Measurements from ENCODE around the gene GAK. TPM values are rescaled to one million over a fixed set of nuclear protein-coding genes. Genes with fewer than 3 reads are reported as not detected.

GAK gene
- total RNA-seq, 4 donors from 2014 or later: 34.9 to 48.3 (median 44.5) TPM

GRCh38 chr4:926538-926937, 5.6 kb downstream of the GAK start:
- intact Hi-C loops (cut with DNase I; ENCODE audit: low total_unique reads): no loop called here
- Histone ChIP-seq H3K27ac (no peak overlapping the region), H3K36me3 (no peaks in the 10 kb centered on the region), H3K4me1 (peaks cover 24 to 27% of the 10 kb centered on the region in 2 donors), H3K9me3 (no peaks in the 10 kb centered on the region), H3K27me3 (no peaks in the 10 kb centered on the region), H3K4me3 (no peak overlapping the region)
- no peak for DNase-seq
- no peak for ATAC-seq
- TF ChIP-seq, protein P1, sequence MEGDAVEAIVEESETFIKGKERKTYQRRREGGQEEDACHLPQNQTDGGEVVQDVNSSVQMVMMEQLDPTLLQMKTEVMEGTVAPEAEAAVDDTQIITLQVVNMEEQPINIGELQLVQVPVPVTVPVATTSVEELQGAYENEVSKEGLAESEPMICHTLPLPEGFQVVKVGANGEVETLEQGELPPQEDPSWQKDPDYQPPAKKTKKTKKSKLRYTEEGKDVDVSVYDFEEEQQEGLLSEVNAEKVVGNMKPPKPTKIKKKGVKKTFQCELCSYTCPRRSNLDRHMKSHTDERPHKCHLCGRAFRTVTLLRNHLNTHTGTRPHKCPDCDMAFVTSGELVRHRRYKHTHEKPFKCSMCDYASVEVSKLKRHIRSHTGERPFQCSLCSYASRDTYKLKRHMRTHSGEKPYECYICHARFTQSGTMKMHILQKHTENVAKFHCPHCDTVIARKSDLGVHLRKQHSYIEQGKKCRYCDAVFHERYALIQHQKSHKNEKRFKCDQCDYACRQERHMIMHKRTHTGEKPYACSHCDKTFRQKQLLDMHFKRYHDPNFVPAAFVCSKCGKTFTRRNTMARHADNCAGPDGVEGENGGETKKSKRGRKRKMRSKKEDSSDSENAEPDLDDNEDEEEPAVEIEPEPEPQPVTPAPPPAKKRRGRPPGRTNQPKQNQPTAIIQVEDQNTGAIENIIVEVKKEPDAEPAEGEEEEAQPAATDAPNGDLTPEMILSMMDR (IDR thresholded peaks at IDR 0.05 in 4 of 5, conservative IDR thresholded peaks at IDR 0.05 in 1 of 5): peak in 1 of 5 experiments; percentile 18
- no peak for TF ChIP-seq POLR2A (IDR thresholded peaks at IDR 0.05)
- in situ Hi-C loops (cut with MboI; ENCODE audit: low sequenced_read_pairs in 4 of 4): no loop called here

GRCh38 chr4:925771-926500, 6.2 kb downstream of the GAK start:
- Histone ChIP-seq H3K36me3 (no peaks in the 10 kb centered on the region), H3K4me3 (no peak overlapping the region), H3K4me1 (peaks cover 21% of the 10 kb centered on the region in 2 donors), H3K9me3 (no peaks in the 10 kb centered on the region), H3K27ac (no peak overlapping the region), H3K27me3 (no peaks in the 10 kb centered on the region)
- intact Hi-C loops (cut with DNase I; ENCODE audit: low total_unique reads): no loop called here
- DNase-seq (no peak), ATAC-seq (no peak)
- in situ Hi-C loops (cut with MboI; ENCODE audit: low sequenced_read_pairs in 4 of 4): no loop called here
- no peak for TF ChIP-seq POLR2A (IDR thresholded peaks at IDR 0.05)
- TF ChIP-seq, protein P1 (IDR thresholded peaks at IDR 0.05 in 4 of 5, conservative IDR thresholded peaks at IDR 0.05 in 1 of 5): no peak

DNA sequence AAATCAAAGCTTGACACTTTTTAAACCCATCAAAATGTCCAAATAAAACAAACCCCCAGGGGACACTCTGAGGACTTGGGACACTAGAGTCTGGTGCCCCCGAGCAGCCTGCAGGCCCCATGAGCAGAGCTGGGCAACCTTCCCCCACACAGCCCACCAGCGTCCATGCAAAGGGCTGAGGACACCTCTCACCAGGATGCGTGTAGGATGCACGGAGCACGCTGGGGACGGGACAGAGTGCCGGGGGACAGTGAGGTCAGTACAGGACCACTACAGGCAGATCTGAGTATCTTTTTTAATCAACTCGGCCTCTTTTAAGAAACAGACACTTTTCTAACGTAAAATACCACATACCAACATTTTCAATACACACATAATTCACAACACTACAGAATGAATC, 6.9 kb downstream of the GAK start:
- H3K27me3 ChIP-seq: no peaks in the 10 kb centered on the region
- no peaks in the 10 kb centered on the region for H3K36me3 ChIP-seq
- intact Hi-C loops (cut with DNase I; ENCODE audit: low total_unique reads) (no loop called here), in situ Hi-C loops (cut with MboI; ENCODE audit: low sequenced_read_pairs in 4 of 4) (no loop called here)
- no peak overlapping the region for H3K4me3 ChIP-seq
- ATAC-seq: no peak
- H3K9me3 ChIP-seq: no peaks in the 10 kb centered on the region
- H3K4me1 ChIP-seq: peaks cover 13% of the 10 kb centered on the region in 2 donors
- DNase-seq: no peak
- TF ChIP-seq POLR2A (IDR thresholded peaks at IDR 0.05): no peak
- TF ChIP-seq, protein P1 (IDR thresholded peaks at IDR 0.05 in 4 of 5, conservative IDR thresholded peaks at IDR 0.05 in 1 of 5): no peak
- no peak overlapping the region for H3K27ac ChIP-seq

DNA sequence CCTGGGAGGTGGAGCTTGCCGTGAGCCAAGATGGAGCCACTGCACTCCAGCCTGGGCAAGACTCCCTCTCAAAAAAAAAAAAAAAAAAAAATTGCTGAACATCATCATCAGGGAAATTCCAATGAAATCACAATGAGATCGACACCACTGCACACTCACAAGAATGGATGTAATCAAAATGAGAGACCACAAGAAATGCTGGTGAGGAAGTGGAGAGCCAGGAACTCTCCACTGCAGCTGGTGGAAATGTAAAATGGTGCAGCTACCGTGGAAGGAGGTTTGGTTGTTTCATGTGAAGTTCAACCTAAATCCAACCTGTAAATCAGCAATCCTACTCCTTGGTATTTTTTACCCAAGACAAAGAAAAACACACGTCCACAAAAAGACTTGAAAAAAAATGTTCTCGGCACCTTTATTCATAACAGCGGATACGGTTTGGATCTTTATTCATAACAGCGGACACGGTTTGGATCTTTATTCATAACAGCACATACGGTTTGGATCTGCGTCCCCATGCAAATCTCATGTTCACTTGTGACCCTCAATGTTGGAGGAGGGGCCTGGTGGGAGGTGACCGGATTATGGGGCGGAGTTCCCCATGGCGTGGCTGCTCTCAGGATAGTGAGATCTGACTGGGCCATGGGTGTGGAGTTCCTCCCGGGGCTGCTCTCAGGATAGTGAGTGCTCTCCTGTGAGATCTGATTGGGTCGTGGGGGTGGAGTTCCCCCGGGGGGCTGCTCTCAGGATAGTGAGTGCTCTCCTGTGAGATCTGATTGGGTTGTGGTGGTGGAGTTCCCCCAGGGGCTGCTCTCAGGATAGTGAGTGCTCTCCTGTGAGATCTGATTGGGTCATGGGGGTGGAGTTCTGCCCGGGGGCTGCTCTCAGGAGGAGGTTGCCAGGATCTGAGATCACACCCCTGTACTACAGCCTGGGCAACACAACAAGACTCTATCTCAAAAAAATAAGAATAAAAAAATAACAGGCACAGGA, 7.7 kb downstream of the GAK start:
- H3K36me3 ChIP-seq: no peaks in the 10 kb centered on the region
- ATAC-seq (no peak), DNase-seq (no peak)
- peaks cover 5 to 6% of the 10 kb centered on the region in 2 donors for H3K4me1 ChIP-seq
- no peak overlapping the region for H3K4me3 ChIP-seq
- in situ Hi-C loops (cut with MboI; ENCODE audit: low sequenced_read_pairs in 4 of 4) (no loop called here), intact Hi-C loops (cut with DNase I; ENCODE audit: low total_unique reads) (no loop called here)
- H3K9me3 ChIP-seq: no peaks in the 10 kb centered on the region
- H3K27ac ChIP-seq: no peak overlapping the region
- no peaks in the 10 kb centered on the region for H3K27me3 ChIP-seq
- TF ChIP-seq POLR2A (IDR thresholded peaks at IDR 0.05): no peak
- TF ChIP-seq, protein P1 (IDR thresholded peaks at IDR 0.05 in 4 of 5, conservative IDR thresholded peaks at IDR 0.05 in 1 of 5): no peak

Measured in gastrocnemius medialis (tissue), 4 donors.